ENCODE results near the gene FUT8. TPM values are rescaled to one million over a fixed set of nuclear protein-coding genes. Genes with fewer than 3 reads are reported as not detected.

Gene FUT8
- total RNA-seq, 1 donor from 2014 or later: 44.3 TPM

GRCh38 chr14:65604535-65604934 is 192.0 kb downstream of the FUT8 start:
- Histone ChIP-seq H3K4me3 (ENCODE audit: low read depth, low read length) (no peak overlapping the region), H3K27me3 (ENCODE audit: control insufficient read depth, insufficient read depth, low read length) (no peaks in the 10 kb centered on the region), H3K36me3 (ENCODE audit: control insufficient read depth, insufficient read depth, low read length) (no peaks in the 10 kb centered on the region)
- TF ChIP-seq CTCF (IDR thresholded peaks at IDR 0.05; ENCODE audit: insufficient read depth, low read length, poor library complexity, severe bottlenecking): no peak
- DNase-seq (ENCODE audit: low read depth): no peak

GRCh38 chr14:65604936-65605335 is 192.4 kb downstream of the FUT8 start:
- DNase-seq (ENCODE audit: low read depth): no peak
- no peaks in the 10 kb centered on the region for H3K36me3 ChIP-seq (ENCODE audit: control insufficient read depth, insufficient read depth, low read length)
- no peaks in the 10 kb centered on the region for H3K27me3 ChIP-seq (ENCODE audit: control insufficient read depth, insufficient read depth, low read length)
- H3K4me3 ChIP-seq (ENCODE audit: low read depth, low read length): no peak overlapping the region
- no peak for TF ChIP-seq CTCF (IDR thresholded peaks at IDR 0.05; ENCODE audit: insufficient read depth, low read length, poor library complexity, severe bottlenecking)

GRCh38 chr14:65606460-65606859 is 193.9 kb downstream of the FUT8 start:
- no peaks in the 10 kb centered on the region for H3K36me3 ChIP-seq (ENCODE audit: control insufficient read depth, insufficient read depth, low read length)
- no peak overlapping the region for H3K4me3 ChIP-seq (ENCODE audit: low read depth, low read length)
- no peak for TF ChIP-seq CTCF (IDR thresholded peaks at IDR 0.05; ENCODE audit: insufficient read depth, low read length, poor library complexity, severe bottlenecking)
- no peak for DNase-seq (ENCODE audit: low read depth)
- no peaks in the 10 kb centered on the region for H3K27me3 ChIP-seq (ENCODE audit: control insufficient read depth, insufficient read depth, low read length)

- no peak for TF ChIP-seq CTCF (IDR thresholded peaks at IDR 0.05; ENCODE audit: insufficient read depth, low read length, poor library complexity, severe bottlenecking)
- H3K4me3 ChIP-seq (ENCODE audit: low read depth, low read length): no peak overlapping the region
- H3K27me3 ChIP-seq (ENCODE audit: control insufficient read depth, insufficient read depth, low read length): no peaks in the 10 kb centered on the region
- DNase-seq (ENCODE audit: low read depth): no peak
- H3K36me3 ChIP-seq (ENCODE audit: control insufficient read depth, insufficient read depth, low read length): no peaks in the 10 kb centered on the region
Measured at GRCh38 chr14:65613131-65613650, 200.7 kb downstream of the FUT8 start.

GRCh38 chr14:65618996-65619395 is 206.5 kb downstream of the FUT8 start:
- no peak for TF ChIP-seq CTCF (IDR thresholded peaks at IDR 0.05; ENCODE audit: insufficient read depth, low read length, poor library complexity, severe bottlenecking)
- Histone ChIP-seq H3K36me3 (ENCODE audit: control insufficient read depth, insufficient read depth, low read length) (no peaks in the 10 kb centered on the region), H3K4me3 (ENCODE audit: low read depth, low read length) (no peak overlapping the region), H3K27me3 (ENCODE audit: control insufficient read depth, insufficient read depth, low read length) (no peaks in the 10 kb centered on the region)
- DNase-seq (ENCODE audit: low read depth): no peak

- Histone ChIP-seq H3K36me3 (ENCODE audit: control insufficient read depth, insufficient read depth, low read length) (no peaks in the 10 kb centered on the region), H3K4me3 (ENCODE audit: low read depth, low read length) (no peak overlapping the region), H3K27me3 (ENCODE audit: control insufficient read depth, insufficient read depth, low read length) (no peaks in the 10 kb centered on the region)
- TF ChIP-seq CTCF (IDR thresholded peaks at IDR 0.05; ENCODE audit: insufficient read depth, low read length, poor library complexity, severe bottlenecking): no peak
- DNase-seq (ENCODE audit: low read depth): no peak
Measured at GRCh38 chr14:65620195-65620594, 207.7 kb downstream of the FUT8 start.
